NCI-H345 treated with DMSO at 0.1 percent for 48 hours (cell line): ENCODE measurements around the gene ZNF689.

Experiments
- DNase-seq: peaks from one replicate; lab custom pipeline; 2025; ENCODE audit not compliant: unreplicated experiment; lab: John Stamatoyannopoulos, UW

Gene ZNF689

DNA sequence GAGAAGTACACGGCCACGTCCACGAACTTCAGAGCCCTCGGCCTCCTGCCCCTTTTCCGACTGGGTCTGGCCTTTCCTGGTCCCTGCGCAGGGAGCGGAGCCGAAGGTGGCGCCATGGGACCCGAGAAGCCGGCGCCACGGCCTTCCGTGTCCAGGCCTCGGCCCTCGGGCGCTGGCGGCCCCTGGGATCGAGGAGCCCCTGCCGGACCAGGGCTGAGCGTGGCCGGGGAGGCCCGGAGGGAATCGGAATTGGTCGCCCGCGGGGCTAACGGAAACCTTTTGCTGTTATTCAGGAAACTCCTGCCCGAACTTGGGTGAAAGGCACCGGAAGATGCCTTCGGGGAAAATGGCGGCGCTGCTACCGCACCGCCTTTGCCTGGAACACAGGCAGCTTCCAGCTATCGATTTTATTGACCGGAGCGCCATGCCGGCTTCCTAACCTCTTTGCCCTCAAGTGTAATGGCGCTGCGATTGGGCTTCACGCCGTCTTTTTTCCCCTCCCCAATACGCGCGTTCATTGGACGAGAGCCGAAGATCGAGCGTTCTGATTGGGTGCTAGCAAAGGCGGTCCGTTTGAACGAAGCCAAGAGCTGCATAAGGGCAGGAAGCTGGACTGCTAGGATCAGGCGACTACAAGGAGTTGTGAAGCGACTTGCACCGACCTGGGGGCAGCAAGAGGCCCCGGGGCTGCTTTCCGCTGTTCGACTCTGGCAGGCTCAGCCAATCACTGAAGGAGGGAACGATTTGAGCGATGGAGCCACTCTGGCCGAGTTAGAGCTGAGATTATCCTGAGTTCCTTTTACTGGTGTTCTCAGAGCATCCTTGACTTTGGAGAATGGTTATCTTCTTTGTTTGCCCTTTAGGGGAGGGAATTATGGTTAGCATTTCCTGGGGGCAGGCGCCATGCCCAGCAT, at the start of gene ZNF689:
Gene ZNF689 (minus strand): TSS at position 464 of the 914 bp plus-strand sequence. CDS start 348 bp downstream, at position 116.
- peak; percentile 98 for DNase-seq

DNA sequence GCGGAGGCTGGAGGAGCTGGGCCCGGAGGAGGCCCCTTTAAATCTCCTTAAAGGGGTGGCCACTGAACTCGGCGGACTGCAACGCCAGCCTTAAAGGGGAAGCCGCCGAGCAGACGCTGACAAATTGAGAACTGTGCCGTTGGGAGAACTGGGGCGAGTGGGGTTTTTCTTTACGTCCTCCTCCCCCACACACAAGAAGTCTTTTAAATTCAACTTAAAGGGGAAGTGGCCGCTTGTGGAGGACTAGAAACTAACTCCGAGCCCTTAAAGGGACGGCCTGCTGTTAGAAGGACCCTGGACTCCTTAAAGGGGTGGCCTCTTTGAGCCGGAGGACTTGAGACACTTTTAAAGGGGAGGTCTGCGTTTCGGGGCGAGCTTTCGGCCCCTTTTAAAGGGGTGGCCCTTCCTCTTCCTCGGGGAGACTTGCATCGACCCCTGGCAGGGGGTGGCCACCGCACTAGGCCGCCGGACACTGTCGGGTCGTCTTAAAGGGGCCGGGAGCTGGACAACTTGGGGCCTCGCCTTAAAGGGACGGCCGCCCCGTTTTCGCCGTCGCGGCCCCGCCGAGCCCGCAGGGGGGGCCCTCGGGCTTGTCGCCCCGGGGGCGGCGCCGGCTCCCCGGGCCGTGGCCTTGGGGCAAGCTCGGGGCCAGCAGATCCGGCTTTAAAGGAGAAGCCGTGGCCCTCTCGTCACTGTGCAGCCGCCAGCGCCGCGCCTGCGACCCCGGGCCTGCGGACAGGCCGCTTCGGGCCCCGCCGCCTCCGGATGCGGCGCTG, 48.7 kb upstream of the ZNF689 start:
- DNase-seq, result peak; percentile 98

DNA sequence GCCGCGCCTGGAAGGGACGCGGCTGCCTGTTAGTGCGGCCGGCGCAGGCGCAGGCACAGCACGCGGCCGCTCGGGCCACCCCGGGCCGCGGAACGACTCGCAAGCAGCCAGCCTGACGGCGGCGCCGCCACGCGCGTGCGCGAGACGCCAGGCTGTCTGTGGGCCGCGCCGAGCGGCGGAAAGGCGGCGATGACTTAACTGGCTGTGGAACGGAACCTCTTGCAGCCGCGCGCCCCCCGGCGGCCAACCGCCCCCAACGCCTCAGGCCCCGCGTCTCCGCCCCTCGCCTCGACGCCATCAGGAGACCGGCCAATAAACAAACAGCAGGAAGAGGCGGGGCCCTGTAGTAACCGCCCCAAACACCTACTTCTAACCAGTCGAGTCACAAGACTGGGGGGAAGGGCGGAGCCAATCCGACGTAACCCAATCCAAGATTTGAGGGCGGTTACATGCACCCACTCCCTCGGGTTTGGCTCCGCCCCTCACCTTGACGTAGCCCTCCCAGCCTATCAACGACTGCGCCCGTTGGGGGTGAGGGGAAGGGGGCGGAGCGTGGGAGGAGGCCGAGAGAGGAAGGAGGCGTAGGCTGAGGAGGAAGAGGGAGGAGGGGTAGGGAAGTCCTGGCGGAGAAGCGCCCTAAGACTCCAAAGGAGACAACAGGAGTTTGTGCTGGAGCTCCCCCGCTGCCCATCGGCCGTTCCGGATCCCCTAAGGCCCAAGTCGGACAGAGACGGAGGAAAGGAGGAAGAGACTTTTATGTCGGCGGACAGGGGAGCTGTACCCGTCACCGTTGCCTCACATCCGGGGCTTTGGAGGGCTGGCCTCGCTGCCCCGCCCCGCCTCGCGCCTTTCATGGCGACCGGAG, 47.9 kb upstream of the ZNF689 start, which contains the start of gene FBRS:
Gene FBRS (plus strand): TSS at position 566 of the 865 bp plus-strand sequence. CDS start 1,088 bp downstream, outside the sequence.
- DNase-seq, result peak; percentile 100

DNA sequence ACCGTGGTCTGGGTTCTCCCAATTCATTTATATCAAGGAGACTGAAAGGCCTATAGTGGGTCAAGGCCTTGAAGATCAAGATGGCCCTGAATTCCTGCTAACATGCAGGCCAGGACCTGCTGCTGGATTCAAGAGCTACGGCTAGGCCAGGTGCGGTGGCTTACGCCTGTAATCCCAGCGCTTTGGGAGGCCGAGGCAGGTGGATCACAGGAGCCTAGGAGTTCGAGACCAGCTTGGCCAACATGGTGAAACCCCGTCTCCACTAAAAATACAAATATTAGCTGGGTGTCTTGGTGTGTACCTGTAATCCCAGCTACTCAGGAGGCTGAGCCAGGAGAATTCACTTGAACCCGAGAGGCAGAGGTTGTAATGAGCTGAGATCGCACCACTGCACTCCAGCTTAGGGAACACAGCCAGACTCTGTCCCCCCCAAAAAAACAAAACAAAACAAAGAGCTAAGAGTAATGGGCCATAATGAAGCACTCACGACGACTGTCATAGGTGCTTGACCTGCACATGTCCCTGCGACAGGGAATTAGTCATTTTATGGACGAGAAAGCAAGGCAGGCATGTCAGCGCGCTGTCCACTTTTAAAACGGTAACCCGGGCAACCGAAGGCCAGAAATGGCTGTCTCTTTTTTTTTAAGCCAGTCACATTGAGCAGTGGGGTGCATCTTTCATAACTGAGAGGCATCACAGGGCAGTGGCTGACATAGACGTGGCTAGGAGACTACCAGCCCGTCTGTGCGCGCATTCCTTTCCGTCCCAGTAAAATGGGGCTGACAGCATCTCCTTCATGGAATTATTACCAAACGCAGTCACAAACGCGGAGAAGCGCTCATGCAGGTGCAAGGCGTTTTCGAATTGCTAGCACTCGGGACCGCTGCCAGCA, 47.0 kb upstream of the ZNF689 start:
- no peak for DNase-seq

DNA sequence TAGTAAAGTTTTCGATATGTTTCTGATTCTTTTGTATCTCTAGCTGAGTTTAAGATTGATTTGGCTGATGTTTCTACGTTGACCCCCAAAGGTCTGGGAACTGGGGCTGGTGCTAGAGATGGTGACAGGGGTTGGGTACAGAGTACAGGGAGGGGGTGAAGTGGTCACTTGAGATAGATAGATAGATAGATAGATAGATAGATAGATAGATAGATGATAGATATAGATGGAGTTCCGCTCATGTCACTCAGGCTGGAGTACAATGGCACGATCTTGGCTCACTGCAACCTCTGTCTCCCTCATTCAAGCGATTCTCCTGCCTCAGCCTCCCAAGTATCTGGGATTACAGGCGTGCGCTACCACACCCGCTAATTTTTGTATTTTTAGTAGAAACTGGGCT, 46.2 kb upstream of the ZNF689 start:
- DNase-seq, result no peak

DNA sequence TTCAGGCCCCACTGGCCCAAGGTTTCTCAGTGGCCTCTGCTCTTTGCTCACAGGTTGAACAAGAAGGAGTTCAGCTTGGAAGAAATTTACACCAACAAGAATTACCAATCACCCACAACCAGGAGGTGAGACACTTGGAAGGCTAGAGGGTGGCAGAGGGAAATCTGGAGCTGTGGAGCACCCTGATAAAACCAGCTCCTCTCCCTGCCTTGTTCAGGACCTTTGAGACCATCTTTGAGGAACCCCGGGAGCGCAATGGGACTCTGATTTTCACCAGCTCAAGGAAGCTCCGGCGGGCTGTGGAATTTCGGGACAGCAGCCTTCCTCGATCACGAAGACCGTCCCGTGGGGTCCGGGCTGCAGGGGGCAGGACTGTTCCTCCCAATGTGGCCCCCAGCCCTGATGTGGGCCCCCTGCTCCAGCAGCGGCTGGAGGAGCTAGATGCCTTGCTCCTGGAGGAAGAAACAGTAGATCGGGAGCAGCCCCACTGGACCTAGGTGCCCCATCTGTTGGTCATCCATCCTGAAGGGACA, 45.7 kb upstream of the ZNF689 start:
- no peak for DNase-seq

DNA sequence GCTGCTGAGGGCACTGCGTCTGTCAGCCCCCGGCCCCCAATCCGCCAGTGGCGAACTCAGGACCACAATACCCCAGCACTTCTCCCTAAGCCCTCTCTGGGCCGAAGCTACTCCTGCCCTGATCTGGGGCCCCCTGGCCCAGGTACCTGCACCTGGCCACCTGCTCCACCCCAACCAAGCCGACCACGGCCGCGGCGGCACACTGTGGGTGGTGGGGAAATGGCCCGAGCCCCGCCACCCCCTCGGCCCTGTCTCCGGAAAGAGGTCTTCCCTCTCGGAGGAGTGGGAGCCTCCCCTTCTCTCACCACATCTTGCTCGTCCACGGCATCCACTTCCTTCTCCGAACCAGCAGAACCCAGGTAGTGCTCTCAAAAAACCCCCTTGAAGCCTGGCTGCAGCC, 44.7 kb upstream of the ZNF689 start:
- no peak for DNase-seq

DNA sequence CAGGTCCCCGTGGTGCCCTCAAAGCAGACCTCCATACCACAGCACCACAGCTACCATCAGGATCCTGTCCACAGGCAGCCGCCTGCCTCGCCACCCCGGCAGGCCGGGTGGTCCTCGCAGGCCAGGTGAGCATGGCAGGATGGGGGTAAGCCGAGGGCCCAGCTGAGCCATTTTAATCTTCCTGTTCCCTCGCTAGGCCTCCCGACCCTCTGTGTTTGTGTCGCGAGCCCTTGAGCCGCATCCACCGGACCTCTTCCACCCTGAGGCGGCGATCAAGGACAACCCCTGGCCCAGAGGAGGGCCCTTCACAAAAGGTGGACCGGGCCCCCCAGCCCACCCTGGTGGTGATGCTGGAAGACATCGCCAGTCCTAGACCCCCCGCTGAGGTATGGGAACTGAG, 42.5 kb upstream of the ZNF689 start:
- no peak for DNase-seq

DNA sequence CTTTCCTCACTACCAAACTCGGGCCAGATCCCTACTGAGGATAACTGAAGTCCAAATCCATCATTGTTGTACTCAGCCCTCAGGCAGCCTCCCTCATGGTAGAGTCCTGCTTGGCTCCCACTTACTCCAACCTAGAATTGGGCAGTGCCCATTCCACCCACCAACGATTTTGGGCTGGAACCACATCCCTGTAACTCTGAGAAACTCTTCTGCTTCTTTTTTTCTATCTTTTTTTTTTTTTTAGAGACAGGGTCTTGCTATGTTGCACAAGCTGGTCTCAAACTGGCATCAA, 41.8 kb upstream of the ZNF689 start:
- no peak for DNase-seq

DNA sequence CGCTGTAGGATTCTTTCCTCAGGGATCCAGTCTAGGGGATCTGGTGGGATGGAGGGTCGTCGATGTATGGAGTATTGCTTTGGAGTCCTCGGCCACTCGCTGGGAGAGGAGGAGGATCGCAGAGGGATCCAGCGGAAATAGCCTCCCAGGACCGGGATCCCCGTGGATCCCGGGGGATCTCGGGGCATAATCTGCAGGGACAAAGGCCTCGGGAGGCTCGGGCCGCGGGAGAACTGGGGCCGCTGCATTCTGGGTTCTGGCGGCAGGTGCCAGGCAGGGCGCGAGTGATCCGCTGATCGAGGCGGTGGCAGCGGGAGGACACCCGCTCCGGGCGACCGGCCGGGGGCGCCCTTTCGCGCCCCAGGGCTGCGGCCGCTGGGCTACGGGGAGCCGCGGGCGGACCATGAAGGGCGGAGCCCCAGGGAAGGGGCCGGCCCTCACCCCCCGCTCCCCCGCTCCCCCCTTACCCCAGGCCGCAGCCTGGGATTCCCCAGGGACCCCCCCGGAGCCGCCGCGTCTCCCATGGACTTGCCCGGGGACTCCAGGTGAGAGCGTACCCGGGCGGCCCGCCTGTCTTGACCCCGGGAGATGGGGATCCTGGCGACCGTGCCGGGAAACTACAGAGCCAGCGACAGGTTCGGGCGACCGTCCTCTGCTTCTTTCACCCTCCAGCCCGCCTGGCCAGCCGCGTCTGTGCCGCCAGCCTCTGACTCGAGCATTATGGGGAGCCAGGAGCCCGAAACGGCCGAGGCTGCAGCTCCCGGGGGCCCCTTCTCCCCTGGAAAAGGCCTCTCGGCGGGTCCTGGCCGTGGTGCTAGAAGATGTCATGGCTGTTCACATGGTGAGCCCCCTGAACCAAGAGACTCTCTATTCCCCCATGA, 41.2 kb upstream of the ZNF689 start:
- peak; percentile 44 for DNase-seq

DNA sequence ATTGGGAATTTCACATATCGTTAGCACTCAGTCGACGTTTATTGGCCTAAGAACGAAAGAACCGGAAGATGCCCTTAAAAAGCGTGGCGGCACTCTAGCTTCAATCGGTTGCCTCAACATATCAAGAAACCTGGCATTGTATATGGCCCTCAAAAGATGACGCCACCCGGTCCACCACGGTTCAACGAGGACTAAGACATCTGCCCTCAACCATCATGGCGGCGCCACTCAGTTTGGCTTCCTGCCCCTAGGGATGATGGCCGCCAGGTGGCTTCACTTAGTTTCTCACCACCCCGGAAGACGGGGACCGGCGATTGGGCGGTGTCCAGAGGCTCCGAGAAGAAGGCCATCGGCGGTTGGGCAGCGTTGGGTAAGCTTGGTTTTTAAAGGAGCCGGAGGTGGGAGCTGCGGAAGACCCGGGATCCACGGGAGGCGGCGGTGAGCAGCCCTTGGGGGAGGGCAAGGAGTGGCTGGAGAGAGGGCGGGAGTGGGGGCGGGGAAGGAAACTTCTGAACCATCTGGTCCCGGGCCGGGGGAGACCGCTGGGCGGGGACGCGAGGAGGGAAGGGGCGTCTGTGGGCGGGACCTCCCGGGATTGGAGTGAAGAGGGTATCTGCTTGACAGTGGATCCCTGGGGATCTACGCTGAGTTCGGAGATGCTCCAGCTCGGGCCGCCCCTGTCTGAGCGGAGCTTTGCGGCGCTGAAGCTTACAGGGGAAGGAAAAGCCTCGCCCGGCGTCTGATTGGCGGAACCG, 40.4 kb upstream of the ZNF689 start, which contains the start of gene PRR14:
Gene PRR14 (plus strand): TSS at position 592 of the 755 bp plus-strand sequence. CDS start 686 bp downstream, outside the sequence.
- peak; percentile 100 for DNase-seq

DNA sequence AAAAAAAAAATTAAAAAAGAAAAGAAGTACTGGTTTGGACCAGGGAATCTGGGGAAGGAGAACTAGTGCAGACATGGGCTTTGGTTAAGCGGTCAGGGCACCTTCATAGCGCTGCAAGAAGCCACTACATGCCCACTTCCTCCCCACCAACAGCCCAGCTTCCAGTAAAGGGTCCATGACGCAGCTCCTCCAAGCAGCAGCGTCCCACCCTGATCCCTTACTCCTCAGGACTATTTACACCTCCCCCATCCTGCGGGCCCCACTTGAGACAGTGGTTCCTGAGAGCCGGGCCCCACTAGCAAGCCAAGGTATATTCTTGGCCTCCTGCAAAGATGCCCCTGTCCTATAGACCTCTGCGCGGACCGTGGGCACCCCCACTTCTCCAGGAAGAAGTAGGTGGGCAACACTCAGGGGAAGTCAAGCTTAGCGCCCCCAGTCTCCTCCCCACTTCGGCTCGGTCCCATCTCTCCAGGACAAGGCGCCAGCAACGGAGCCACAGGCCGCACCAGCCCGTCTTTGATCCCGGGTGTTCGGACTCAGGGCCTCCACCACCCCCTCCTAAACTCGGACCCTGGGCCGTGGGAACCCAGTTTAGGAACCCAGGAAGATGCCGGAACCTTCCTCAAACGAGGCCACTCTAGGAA, 39.7 kb upstream of the ZNF689 start:
- DNase-seq, result no peak

DNA sequence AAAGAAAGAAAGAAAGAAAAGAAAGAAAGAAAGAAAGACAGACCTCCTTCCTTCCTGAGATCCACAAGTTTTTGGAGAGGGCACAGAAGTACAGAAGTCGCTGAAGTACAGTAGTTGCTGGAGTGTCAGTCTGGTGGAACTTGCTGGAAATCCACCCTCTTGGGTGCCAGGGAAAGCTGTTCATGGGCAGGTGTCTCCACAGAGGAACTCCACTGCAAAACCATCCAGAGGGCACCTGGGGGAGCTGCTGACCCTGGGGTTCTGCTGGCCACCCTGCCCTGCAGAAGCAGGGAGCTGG, 37.0 kb upstream of the ZNF689 start:
- DNase-seq, result no peak

DNA sequence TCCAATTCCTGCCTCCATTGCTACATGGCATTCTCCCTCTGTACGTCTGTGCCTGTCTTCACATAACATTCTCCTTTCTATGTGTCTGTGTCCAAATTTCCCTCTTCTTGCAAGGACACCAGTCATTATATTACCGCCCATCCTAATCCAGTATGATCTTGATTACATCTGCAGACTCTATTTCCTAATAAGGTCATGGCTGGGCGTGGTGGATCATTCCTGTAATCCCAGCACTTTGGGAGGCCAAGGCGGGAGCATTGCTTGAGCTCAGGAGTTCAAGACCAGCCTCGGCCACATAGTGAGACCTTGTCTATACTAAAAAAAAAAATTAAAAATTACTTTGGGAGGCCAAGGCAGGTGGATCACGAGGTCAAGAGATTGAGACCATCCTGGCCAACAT, 35.5 kb upstream of the ZNF689 start:
- DNase-seq, result no peak

DNA sequence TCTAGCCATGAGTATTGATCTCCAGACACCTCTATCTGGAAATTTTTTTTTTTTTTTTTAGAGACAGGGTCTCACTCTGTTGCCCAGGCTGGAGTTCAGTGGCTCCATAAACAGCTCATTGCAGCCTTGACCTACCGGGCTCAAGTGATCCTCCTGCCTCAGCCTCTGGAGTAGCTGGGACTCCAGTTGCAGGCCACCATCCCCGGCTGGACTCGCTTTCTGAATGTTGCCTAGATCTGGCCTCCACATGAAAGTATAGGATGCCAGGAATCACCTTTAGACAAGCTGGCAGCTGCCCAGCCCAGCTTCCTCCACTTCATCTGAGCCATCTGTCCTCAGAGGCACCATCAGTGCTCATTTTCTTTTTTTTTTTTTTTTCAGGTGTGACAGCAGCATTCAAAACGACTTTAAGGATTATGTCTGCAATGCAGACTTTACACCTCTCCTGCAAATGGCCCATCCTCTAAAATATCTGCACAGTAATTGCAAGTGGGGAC, 34.2 kb upstream of the ZNF689 start:
- DNase-seq, result no peak

DNA sequence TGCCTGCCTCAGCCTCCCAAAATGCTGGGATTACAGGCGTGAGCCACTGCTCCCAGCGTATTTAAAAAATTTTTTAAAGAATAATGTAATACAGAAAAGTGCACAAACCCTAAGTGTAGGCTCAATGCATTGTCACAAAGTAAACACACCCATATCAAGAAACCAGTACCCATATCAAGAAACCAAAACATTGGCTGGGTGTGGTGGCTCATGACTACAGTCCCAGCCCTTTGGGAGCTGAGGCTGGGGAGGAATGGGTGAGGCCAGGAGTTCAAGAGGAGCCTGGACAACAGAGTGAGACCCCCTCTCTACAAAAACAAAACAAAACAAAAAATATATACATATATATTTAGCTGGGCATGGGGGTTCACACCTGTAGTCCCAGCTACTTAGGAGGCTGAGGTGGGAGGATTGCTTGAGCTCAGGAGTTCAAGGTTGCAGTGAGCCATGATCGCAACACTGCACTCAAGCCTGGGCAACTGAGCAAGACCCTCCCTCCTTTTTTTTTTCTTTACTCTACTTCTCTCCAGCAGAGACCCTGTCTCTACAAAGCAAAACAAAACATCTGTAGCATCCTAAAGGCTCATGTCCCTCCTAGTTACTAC, 31.3 kb upstream of the ZNF689 start:
- no peak for DNase-seq

DNA sequence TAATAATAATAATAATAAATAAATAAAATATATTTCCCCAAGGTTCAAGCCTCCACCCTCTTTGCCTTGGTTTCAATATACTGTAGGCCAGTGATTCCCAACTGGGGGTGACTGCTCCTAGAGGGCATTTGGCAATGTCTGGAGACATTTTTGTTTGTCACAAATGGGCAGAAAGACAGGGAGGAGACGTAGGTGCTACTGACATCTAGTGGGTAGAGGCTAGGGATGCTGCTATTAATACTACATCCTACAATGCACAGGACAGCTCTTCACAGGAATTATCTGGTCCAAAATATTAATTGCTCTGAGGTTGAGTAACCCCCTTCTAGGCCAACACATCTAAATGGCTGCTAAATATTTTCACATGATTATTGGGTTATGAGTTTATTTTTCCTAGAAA, 27.8 kb upstream of the ZNF689 start:
- DNase-seq, result no peak
